Left renal cortex interstitium (tissue), 4 donors: Measurements from ENCODE around the gene CFI. TPM values are rescaled to one million over a fixed set of nuclear protein-coding genes. Genes with fewer than 3 reads are reported as not detected.
"Not testable (repeated sequence)": the region's sequence is repeated elsewhere in the genome, so short reads cannot be mapped to it uniquely, and the experiment has no call there.

Experiments
- DNase-seq, 4 donors: peaks; one replicate each; pipeline ENCODE4 v3.0.0-alpha.2; 2013; ENCODE audit warnings: low read depth in 4 of 4, low spot score in 2 of 4, missing footprints in 1 of 4
- polyA plus RNA-seq, 4 donors: library from polyadenylated mRNA; unstranded; fragments of 120-200 nt; gene quantifications; one replicate each; pipeline ENCODE4 v1.2.1, GENCODE V29; 2013; ENCODE audit not compliant: insufficient read length in 4 of 4

The CFI gene
- polyA plus RNA-seq, 4 donors: 63.0 to 89.1 (median 74.8) TPM

- DNase-seq: no peak
These were observed 555 bp downstream of the CFI start for GRCh38 chr4:109801099-109801789.

GRCh38 chr4:109798866-109799265, 2.9 kb downstream of the CFI start:
- DNase-seq: no peak

- no peak for DNase-seq
These were observed 6.7 kb downstream of the CFI start for GRCh38 chr4:109795059-109795458.

GRCh38 chr4:109787807-109788206, 14.0 kb downstream of the CFI start:
- no peak for DNase-seq

GRCh38 chr4:109786846-109787245, 15.0 kb downstream of the CFI start:
- DNase-seq: no peak

GRCh38 chr4:109782092-109782491, 19.7 kb downstream of the CFI start:
- not testable (repeated sequence) for DNase-seq

- DNase-seq: no peak
These were observed 36.9 kb downstream of the CFI start for GRCh38 chr4:109764789-109765402.

- DNase-seq: no peak
These were observed 37.4 kb downstream of the CFI start for GRCh38 chr4:109764376-109764775.

GRCh38 chr4:109760682-109761081, 41.1 kb downstream of the CFI start:
- no peak for DNase-seq

GRCh38 chr4:109755656-109756055, 46.1 kb downstream of the CFI start:
- DNase-seq: no peak

- DNase-seq: no peak
These were observed 47.5 kb downstream of the CFI start for GRCh38 chr4:109754093-109754857.

- no peak for DNase-seq
These were observed 49.3 kb downstream of the CFI start for GRCh38 chr4:109752525-109752924.

GRCh38 chr4:109751852-109752251, 49.9 kb downstream of the CFI start:
- DNase-seq: no peak

- DNase-seq: no peak
These were observed 51.1 kb downstream of the CFI start for GRCh38 chr4:109750652-109751244.

GRCh38 chr4:109749388-109750082, 52.3 kb downstream of the CFI start:
- no peak for DNase-seq

- no peak for DNase-seq
These were observed 53.7 kb downstream of the CFI start for GRCh38 chr4:109748114-109748513.

GRCh38 chr4:109746728-109747127, 55.1 kb downstream of the CFI start:
- no peak for DNase-seq

GRCh38 chr4:109745830-109746229, 56.0 kb downstream of the CFI start:
- DNase-seq: no peak

- DNase-seq: no peak
These were observed 62.3 kb downstream of the CFI start for GRCh38 chr4:109739547-109739946.

GRCh38 chr4:109738104-109738872, 63.5 kb downstream of the CFI start:
- DNase-seq: no peak
